Astrocyte (in vitro differentiated cells and primary cell): ENCODE results near the gene HDAC2. TPM values are rescaled to one million over a fixed set of nuclear protein-coding genes. Genes with fewer than 3 reads are reported as not detected.

Experiments used
- DNase-seq: peaks from one replicate; pipeline ENCODE4 v3.0.0-alpha.2; 2010; ENCODE audit warnings: low read depth
- FAIRE-seq: peaks from 2 replicates; lab custom pipeline; 2011; peaks lifted over from hg19 to GRCh38; lab: Jason Lieb, UNC
- H2AFZ ChIP-seq: 2 replicates; pipeline ENCODE4 v1.6.0; 2012; ENCODE audit warnings: low read depth, low read length, inconsistent platforms
- H3K27ac ChIP-seq: 2 replicates; pipeline ENCODE4 v1.5.1; 2011; ENCODE audit warnings: low read depth, low read length, inconsistent platforms
- H3K27me3 ChIP-seq: 2 replicates; pipeline ENCODE4 v1.6.0; 2011; ENCODE audit warnings: low read length, inconsistent platforms; ENCODE audit not compliant: insufficient read depth
- H3K36me3 ChIP-seq: 2 replicates; pipeline ENCODE4 v1.5.1; 2011; ENCODE audit warnings: low read length, inconsistent platforms; ENCODE audit not compliant: insufficient read depth
- H3K4me1 ChIP-seq: 2 replicates; pipeline ENCODE4 v1.5.1; 2011; ENCODE audit warnings: low read length, inconsistent platforms; ENCODE audit not compliant: insufficient read depth
- H3K4me2 ChIP-seq: 2 replicates; pipeline ENCODE4 v1.6.0; 2012; ENCODE audit warnings: low read length, inconsistent platforms
- H3K4me3 ChIP-seq: 2 replicates; pipeline ENCODE4 v1.5.1; 2011; ENCODE audit warnings: low read depth, mild to moderate bottlenecking, low read length, inconsistent platforms; ENCODE audit not compliant: insufficient read depth
- H3K79me2 ChIP-seq: 2 replicates; pipeline ENCODE4 v1.6.0; 2012; ENCODE audit warnings: mild to moderate bottlenecking, low read length, inconsistent platforms; ENCODE audit not compliant: insufficient read depth
- H3K9ac ChIP-seq: 2 replicates; pipeline ENCODE4 v1.6.0; 2012; ENCODE audit warnings: mild to moderate bottlenecking, low read length, inconsistent platforms
- H3K9me3 ChIP-seq: 2 replicates; pipeline ENCODE4 v1.5.1; 2012; ENCODE audit warnings: low read depth, mild to moderate bottlenecking, low read length, inconsistent platforms; ENCODE audit not compliant: insufficient read depth
- H4K20me1 ChIP-seq: 2 replicates; pipeline ENCODE4 v1.6.0; 2012; ENCODE audit warnings: low read length, inconsistent platforms; ENCODE audit not compliant: insufficient read depth
- H3K27ac Mint-ChIP-seq: one replicate; pipeline ENCODE4 v1.8.0; 2021; ENCODE audit warnings: mild to moderate bottlenecking, mixed read lengths; ENCODE audit not compliant: unreplicated experiment
- H3K27me3 Mint-ChIP-seq: one replicate; pipeline ENCODE4 v1.8.0; 2021; ENCODE audit warnings: low read depth, mixed read lengths; ENCODE audit not compliant: unreplicated experiment
- H3K36me3 Mint-ChIP-seq: one replicate; pipeline ENCODE4 v1.8.0; 2021; ENCODE audit warnings: low read depth, mixed read lengths; ENCODE audit not compliant: unreplicated experiment
- H3K4me1 Mint-ChIP-seq: one replicate; pipeline ENCODE4 v1.8.0; 2021; ENCODE audit warnings: low read depth, mixed read lengths; ENCODE audit not compliant: unreplicated experiment
- H3K4me3 Mint-ChIP-seq: one replicate; pipeline ENCODE4 v1.8.0; 2021; ENCODE audit warnings: mild to moderate bottlenecking, moderate library complexity, mixed read lengths; ENCODE audit not compliant: unreplicated experiment
- H3K9me3 Mint-ChIP-seq: one replicate; pipeline ENCODE4 v1.8.0; 2021; ENCODE audit warnings: mild to moderate bottlenecking, mixed read lengths; ENCODE audit not compliant: unreplicated experiment
- CTCF ChIP-seq: IDR thresholded peaks from 2 replicates; pipeline ENCODE4 v1.5.1; 2011; ENCODE audit warnings: low read depth, mild to moderate bottlenecking, inconsistent platforms, low read length, moderate library complexity; ENCODE audit not compliant: insufficient read depth
- EZH2 ChIP-seq: IDR thresholded peaks from 2 replicates; pipeline ENCODE4 v1.6.1; 2012; ENCODE audit warnings: mild to moderate bottlenecking, low read length, inconsistent platforms; ENCODE audit not compliant: insufficient read depth
- total RNA-seq: library from RNA; stranded (reverse); gene quantifications from 2 replicates; pipeline ENCODE4 v1.2.1, GENCODE V29; 2021

HDAC2 gene
- total RNA-seq, 1 donor from 2014 or later: 179 TPM

GRCh38 chr6:113894712-113895674 is 76.0 kb downstream of the HDAC2 start:
- peaks cover 11% of the 10 kb centered on the region for H3K4me1 Mint-ChIP-seq

GRCh38 chr6:113893866-113894265 is 77.1 kb downstream of the HDAC2 start:
- Histone ChIP-seq H3K36me3 (no peaks in the 10 kb centered on the region), H3K4me1 (no peaks in the 10 kb centered on the region), H2AFZ (no peak overlapping the region), H3K79me2 (no peaks in the 10 kb centered on the region), H4K20me1 (no peaks in the 10 kb centered on the region), H3K27ac (no peak overlapping the region), H3K4me3 (no peak overlapping the region), H3K9me3 (peaks cover 7% of the 10 kb centered on the region), H3K4me2 (no peak overlapping the region), H3K27me3 (no peaks in the 10 kb centered on the region), H3K9ac (no peak overlapping the region)
- Mint-ChIP-seq H3K9me3 (peaks cover 12% of the 10 kb centered on the region), H3K4me1 (peaks cover 11% of the 10 kb centered on the region), H3K27me3 (peaks cover 2% of the 10 kb centered on the region), H3K4me3 (no peak overlapping the region), H3K27ac (peak overlapping the region; percentile 82), H3K36me3 (no peaks in the 10 kb centered on the region)
- DNase-seq (peak; percentile 59), FAIRE-seq (no peak)
- TF ChIP-seq CTCF (no peak), EZH2 (no peak)

More at GRCh38 chr6:113894712-113895674, 76.0 kb downstream of the HDAC2 start:
- H3K4me3 ChIP-seq: no peak overlapping the region
- no peak overlapping the region for H2AFZ ChIP-seq
- Mint-ChIP-seq H3K27me3 (peaks cover 2% of the 10 kb centered on the region), H3K36me3 (no peaks in the 10 kb centered on the region), H3K27ac (peak overlapping the region; percentile 34), H3K9me3 (peaks cover 12% of the 10 kb centered on the region), H3K4me3 (no peak overlapping the region)
- DNase-seq (peak; percentile 65), FAIRE-seq (no peak)
- no peaks in the 10 kb centered on the region for H4K20me1 ChIP-seq
- H3K27ac ChIP-seq: no peak overlapping the region
- no peaks in the 10 kb centered on the region for H3K79me2 ChIP-seq
- peaks cover 7% of the 10 kb centered on the region for H3K9me3 ChIP-seq
- H3K9ac ChIP-seq: no peak overlapping the region
- no peaks in the 10 kb centered on the region for H3K4me1 ChIP-seq
- no peak overlapping the region for H3K4me2 ChIP-seq
- no peak for TF ChIP-seq EZH2
- no peaks in the 10 kb centered on the region for H3K36me3 ChIP-seq
- H3K27me3 ChIP-seq: no peaks in the 10 kb centered on the region

DNA sequence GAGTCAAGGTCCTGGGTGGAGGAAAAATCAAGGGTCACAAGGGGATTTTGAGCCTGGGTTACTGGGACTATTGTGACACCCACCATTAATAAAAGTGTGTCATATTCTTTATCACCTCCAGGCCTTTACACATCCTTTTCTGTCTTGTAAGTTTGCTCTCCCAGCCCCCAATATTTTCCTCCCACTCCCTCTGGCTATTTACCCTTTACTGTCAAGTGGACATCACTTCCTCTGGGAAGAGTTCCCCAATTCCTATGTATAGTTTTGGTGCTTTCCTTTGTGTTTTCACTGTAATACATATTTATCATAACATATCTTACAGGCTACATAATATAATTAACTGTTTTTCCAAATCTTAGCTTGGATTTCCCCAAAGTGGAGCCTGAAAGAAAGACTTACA is 77.5 kb downstream of the HDAC2 start:
- Histone ChIP-seq H3K9me3 (peaks cover 7% of the 10 kb centered on the region), H3K9ac (no peak overlapping the region), H3K27ac (no peak overlapping the region), H3K4me1 (no peaks in the 10 kb centered on the region), H3K4me3 (no peak overlapping the region), H3K36me3 (no peaks in the 10 kb centered on the region), H2AFZ (no peak overlapping the region), H3K4me2 (no peak overlapping the region), H4K20me1 (no peaks in the 10 kb centered on the region), H3K27me3 (no peaks in the 10 kb centered on the region), H3K79me2 (no peaks in the 10 kb centered on the region)
- H3K4me1 Mint-ChIP-seq: peaks cover 11% of the 10 kb centered on the region
- DNase-seq: no peak
- no peak for FAIRE-seq
- H3K36me3 Mint-ChIP-seq: no peaks in the 10 kb centered on the region
- peaks cover 2% of the 10 kb centered on the region for H3K27me3 Mint-ChIP-seq
- no peak for TF ChIP-seq CTCF
- TF ChIP-seq EZH2: no peak
- no peak overlapping the region for H3K4me3 Mint-ChIP-seq
- H3K9me3 Mint-ChIP-seq: peaks cover 12% of the 10 kb centered on the region
- peak overlapping the region; percentile 36 for H3K27ac Mint-ChIP-seq
